Sigmoid colon (tissue), 4 donors: ENCODE data around the gene SNX11.

Experiments used
- EP300 ChIP-seq, 4 donors: sonication (generic); formaldehyde crosslinking; IDR thresholded peaks; one replicate each; pipeline ENCODE4 v1.6.1; 2017; ENCODE audit warnings: antibody characterized with exemption in 4 of 4
- POLR2AphosphoS5 ChIP-seq, 4 donors: sonication (generic); formaldehyde crosslinking; IDR thresholded peaks; one replicate each; pipeline ENCODE4 v1.6.1; 2017; ENCODE audit warnings: antibody characterized with exemption in 4 of 4
- TF ChIP-seq, protein P1 (sequence below), 4 experiments: fragments of 450-650 bp in 3 of 4; fragments of 200-600 bp in 1 of 4; IDR thresholded peaks; one replicate each; pipeline ENCODE4 v1.5.1; 2016 to 2019; ENCODE audit warnings: antibody characterized with exemption in 4 of 4, mild to moderate bottlenecking in 3 of 4, moderate library complexity in 2 of 4

- TF ChIP-seq POLR2AphosphoS5 (IDR thresholded peaks at IDR 0.05) (no peak), EP300 (IDR thresholded peaks at IDR 0.05) (no peak)
- TF ChIP-seq, protein P1, sequence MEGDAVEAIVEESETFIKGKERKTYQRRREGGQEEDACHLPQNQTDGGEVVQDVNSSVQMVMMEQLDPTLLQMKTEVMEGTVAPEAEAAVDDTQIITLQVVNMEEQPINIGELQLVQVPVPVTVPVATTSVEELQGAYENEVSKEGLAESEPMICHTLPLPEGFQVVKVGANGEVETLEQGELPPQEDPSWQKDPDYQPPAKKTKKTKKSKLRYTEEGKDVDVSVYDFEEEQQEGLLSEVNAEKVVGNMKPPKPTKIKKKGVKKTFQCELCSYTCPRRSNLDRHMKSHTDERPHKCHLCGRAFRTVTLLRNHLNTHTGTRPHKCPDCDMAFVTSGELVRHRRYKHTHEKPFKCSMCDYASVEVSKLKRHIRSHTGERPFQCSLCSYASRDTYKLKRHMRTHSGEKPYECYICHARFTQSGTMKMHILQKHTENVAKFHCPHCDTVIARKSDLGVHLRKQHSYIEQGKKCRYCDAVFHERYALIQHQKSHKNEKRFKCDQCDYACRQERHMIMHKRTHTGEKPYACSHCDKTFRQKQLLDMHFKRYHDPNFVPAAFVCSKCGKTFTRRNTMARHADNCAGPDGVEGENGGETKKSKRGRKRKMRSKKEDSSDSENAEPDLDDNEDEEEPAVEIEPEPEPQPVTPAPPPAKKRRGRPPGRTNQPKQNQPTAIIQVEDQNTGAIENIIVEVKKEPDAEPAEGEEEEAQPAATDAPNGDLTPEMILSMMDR (IDR thresholded peaks at IDR 0.05), result no peak
These were observed 7.0 kb upstream of the SNX11 start for GRCh38 chr17:48100591-48101011.
